ENCODE measurements around the gene POLR1D. TPM values are rescaled to one million over a fixed set of nuclear protein-coding genes. Genes with fewer than 3 reads are reported as not detected.

The POLR1D gene
- total RNA-seq (2022; extraction: Qiagen RNA extraction; ENCODE audit: low read depth): 148 to 181 TPM (median 159 TPM) in 5 replicates

GRCh38 chr13:27621366-27622101 is at the start of gene POLR1D:
TSS of gene POLR1D (plus strand) at chr13:27621892. CDS start at chr13:27621984, 92 bp downstream.

GRCh38 chr13:27620377-27621115 is 1.1 kb upstream of the POLR1D start, which contains the start of gene LNX2:
TSS of gene LNX2 (minus strand) at chr13:27620529. CDS start at chr13:27581703, 38,826 bp downstream.

Other genes with a start within 250 kb of the POLR1D start
- gene GTF3A, start 197.3 kb upstream of the POLR1D start, total RNA-seq (2022; extraction: Qiagen RNA extraction; ENCODE audit: low read depth): 92.7 to 102 TPM (median 98.3 TPM) in 5 replicates
- 20.0 to 23.4 TPM (median 22.0 TPM) in 5 replicates for gene MTIF3, start 171.3 kb upstream of the POLR1D start, total RNA-seq (2022; extraction: Qiagen RNA extraction; ENCODE audit: low read depth)
- 3.1 to 3.7 TPM (median 3.1 TPM) in 5 replicates for gene LNX2, start 1.4 kb upstream of the POLR1D start, total RNA-seq (2022; extraction: Qiagen RNA extraction; ENCODE audit: low read depth)
- not detected in 5 replicates for gene GSX1, start 170.6 kb downstream of the POLR1D start, total RNA-seq (2022; extraction: Qiagen RNA extraction; ENCODE audit: low read depth)

All from A549 treated with CpdA at 1 μM for 4 hours (cell line).